Gastroesophageal sphincter (tissue), 4 donors: ENCODE measurements around the gene PPP4R3C. TPM values are rescaled to one million over a fixed set of nuclear protein-coding genes. Genes with fewer than 3 reads are reported as not detected.
"Not testable (repeated sequence)": the region's sequence is repeated elsewhere in the genome, so short reads cannot be mapped to it uniquely, and the experiment has no call there.

Source experiments
- ATAC-seq: fragments of 150-250 bp; one replicate; pipeline ENCODE4 v1.9.1; 2016; ENCODE audit warnings: mild to moderate bottlenecking, moderate library complexity
- H3K27ac ChIP-seq, 4 donors: fragments of 200-600 bp; sonication (generic) in 3 of 4; 1 replicate in 3 of 4; 2 replicates in 1 of 4; pipeline ENCODE4 v1.5.1; 2016 to 2019
- H3K27me3 ChIP-seq: fragments of 200-600 bp; sonication (generic); one replicate; pipeline ENCODE4 v1.5.1; 2019
- H3K36me3 ChIP-seq, 2 donors: fragments of 200-600 bp; sonication (generic); one replicate each; pipeline ENCODE4 v1.5.1; 2019; ENCODE audit warnings: control low read depth in 1 of 2
- H3K4me1 ChIP-seq, 3 donors: fragments of 200-600 bp; sonication (generic); 1 replicate in 2 of 3; 2 replicates in 1 of 3; pipeline ENCODE4 v1.5.1; 2016 to 2019; ENCODE audit warnings: control low read depth in 2 of 3
- H3K4me3 ChIP-seq, 2 donors: fragments of 200-600 bp; sonication (generic); one replicate each; pipeline ENCODE4 v1.5.1; 2019; ENCODE audit warnings: mild to moderate bottlenecking in 1 of 2, moderate library complexity in 1 of 2
- H3K9me3 ChIP-seq, 3 donors: fragments of 200-600 bp; sonication (generic); one replicate each; pipeline ENCODE4 v1.5.1; 2017 to 2019; ENCODE audit warnings: control low read depth in 2 of 3
- EP300 ChIP-seq: sonication (generic); formaldehyde crosslinking; IDR thresholded peaks from one replicate; pipeline ENCODE4 v1.6.1; 2017; ENCODE audit warnings: antibody characterized with exemption, mild to moderate bottlenecking
- POLR2A ChIP-seq, 2 donors: fragments of 450-650 bp; IDR thresholded peaks; one replicate each; pipeline ENCODE4 v1.6.1; 2017; ENCODE audit warnings: antibody characterized with exemption in 2 of 2, mild to moderate bottlenecking in 2 of 2, moderate library complexity in 1 of 2
- POLR2AphosphoS5 ChIP-seq: sonication (generic); formaldehyde crosslinking; IDR thresholded peaks from one replicate; pipeline ENCODE4 v1.6.1; 2017; ENCODE audit warnings: antibody characterized with exemption
- WGBS, 2 donors: methylation state at CpG; one replicate each; pipeline ENCODE4 v1.1.5; 2018; ENCODE audit warnings: low coverage in 1 of 2; 5-methylcytosine and 5-hydroxymethylcytosine counted together
- total RNA-seq, 4 donors: library from RNA; depleted of rRNA; stranded (reverse); fragments of >200 nt; gene quantifications; one replicate each; pipeline ENCODE4 v1.1.0, GENCODE V29; 2016
- TF ChIP-seq, protein P1 (sequence below), 4 experiments: fragments of 200-600 bp in 2 of 4; fragments of 450-650 bp in 2 of 4; sonication (generic) in 1 of 4; IDR thresholded peaks; one replicate each; pipeline ENCODE4 v1.5.1; 2017 to 2019; ENCODE audit warnings: antibody characterized with exemption in 4 of 4, mild to moderate bottlenecking in 2 of 4, moderate library complexity in 2 of 4

Gene PPP4R3C
- total RNA-seq, 4 donors from 2014 or later, result not detected

DNA sequence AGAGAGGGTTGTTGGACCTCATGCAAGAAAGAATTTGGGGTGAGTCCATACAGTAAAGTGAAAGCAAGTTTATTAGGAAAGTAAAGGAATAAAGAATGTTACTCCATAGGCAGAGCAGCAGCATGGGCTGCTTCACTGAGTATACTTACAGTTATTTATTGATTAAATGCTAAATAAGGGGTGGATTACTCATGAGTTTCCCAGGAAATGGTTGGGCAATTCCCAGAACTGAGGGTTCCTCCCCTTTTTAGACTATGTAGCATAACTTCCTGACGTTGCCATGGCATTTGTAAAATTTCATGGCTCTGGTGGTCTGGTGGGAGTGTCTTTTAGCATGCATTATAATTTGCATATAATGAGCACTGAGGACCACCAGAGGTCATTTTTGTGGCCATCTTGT is 16.7 kb downstream of the PPP4R3C start:
- H3K4me3 ChIP-seq, result no peak overlapping the region
- H3K36me3 ChIP-seq, result no peaks in the 10 kb centered on the region
- no peak for TF ChIP-seq EP300
- no peaks in the 10 kb centered on the region for H3K4me1 ChIP-seq
- no peaks in the 10 kb centered on the region for H3K9me3 ChIP-seq
- 63 to 67% methylated on average over 1 of the region's 1 CpG for WGBS, 2 donors
- ATAC-seq, result no peak
- no peaks in the 10 kb centered on the region for H3K27me3 ChIP-seq
- no peak overlapping the region for H3K27ac ChIP-seq

DNA sequence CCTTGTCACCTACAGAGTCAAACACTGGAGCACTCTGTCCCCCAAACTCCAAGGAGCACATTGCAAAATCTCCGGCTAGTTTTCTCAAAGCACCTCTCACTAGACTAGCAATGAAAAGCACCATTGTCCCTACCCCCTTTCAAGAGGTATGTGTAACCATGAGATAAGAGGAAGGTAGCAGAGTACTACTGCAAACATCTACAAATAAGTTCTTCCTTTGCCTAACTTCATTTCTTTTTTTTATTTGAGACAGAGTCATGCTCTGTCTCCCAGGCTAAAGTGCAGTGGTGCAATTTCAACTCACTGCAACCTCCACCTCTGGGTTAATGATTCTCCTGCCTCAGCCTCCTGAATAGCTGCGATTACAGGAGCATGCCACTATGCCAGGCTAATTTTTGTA is 17.7 kb downstream of the PPP4R3C start:
- no peaks in the 10 kb centered on the region for H3K4me1 ChIP-seq
- H3K4me3 ChIP-seq, result no peak overlapping the region
- no peaks in the 10 kb centered on the region for H3K27me3 ChIP-seq
- no peaks in the 10 kb centered on the region for H3K36me3 ChIP-seq
- no peak for ATAC-seq
- 82% methylated on average over 2 of the region's 2 CpGs; no CpG with 5 or more reads in 1 of the 2 donors for WGBS, 2 donors
- no peaks in the 10 kb centered on the region for H3K9me3 ChIP-seq
- no peak for TF ChIP-seq EP300
- TF ChIP-seq POLR2A (IDR thresholded peaks at IDR 0.05), result no peak
- TF ChIP-seq POLR2AphosphoS5, result no peak
- TF ChIP-seq, protein P1, sequence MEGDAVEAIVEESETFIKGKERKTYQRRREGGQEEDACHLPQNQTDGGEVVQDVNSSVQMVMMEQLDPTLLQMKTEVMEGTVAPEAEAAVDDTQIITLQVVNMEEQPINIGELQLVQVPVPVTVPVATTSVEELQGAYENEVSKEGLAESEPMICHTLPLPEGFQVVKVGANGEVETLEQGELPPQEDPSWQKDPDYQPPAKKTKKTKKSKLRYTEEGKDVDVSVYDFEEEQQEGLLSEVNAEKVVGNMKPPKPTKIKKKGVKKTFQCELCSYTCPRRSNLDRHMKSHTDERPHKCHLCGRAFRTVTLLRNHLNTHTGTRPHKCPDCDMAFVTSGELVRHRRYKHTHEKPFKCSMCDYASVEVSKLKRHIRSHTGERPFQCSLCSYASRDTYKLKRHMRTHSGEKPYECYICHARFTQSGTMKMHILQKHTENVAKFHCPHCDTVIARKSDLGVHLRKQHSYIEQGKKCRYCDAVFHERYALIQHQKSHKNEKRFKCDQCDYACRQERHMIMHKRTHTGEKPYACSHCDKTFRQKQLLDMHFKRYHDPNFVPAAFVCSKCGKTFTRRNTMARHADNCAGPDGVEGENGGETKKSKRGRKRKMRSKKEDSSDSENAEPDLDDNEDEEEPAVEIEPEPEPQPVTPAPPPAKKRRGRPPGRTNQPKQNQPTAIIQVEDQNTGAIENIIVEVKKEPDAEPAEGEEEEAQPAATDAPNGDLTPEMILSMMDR (IDR thresholded peaks at IDR 0.05), result no peak
- H3K27ac ChIP-seq, result no peak overlapping the region

DNA sequence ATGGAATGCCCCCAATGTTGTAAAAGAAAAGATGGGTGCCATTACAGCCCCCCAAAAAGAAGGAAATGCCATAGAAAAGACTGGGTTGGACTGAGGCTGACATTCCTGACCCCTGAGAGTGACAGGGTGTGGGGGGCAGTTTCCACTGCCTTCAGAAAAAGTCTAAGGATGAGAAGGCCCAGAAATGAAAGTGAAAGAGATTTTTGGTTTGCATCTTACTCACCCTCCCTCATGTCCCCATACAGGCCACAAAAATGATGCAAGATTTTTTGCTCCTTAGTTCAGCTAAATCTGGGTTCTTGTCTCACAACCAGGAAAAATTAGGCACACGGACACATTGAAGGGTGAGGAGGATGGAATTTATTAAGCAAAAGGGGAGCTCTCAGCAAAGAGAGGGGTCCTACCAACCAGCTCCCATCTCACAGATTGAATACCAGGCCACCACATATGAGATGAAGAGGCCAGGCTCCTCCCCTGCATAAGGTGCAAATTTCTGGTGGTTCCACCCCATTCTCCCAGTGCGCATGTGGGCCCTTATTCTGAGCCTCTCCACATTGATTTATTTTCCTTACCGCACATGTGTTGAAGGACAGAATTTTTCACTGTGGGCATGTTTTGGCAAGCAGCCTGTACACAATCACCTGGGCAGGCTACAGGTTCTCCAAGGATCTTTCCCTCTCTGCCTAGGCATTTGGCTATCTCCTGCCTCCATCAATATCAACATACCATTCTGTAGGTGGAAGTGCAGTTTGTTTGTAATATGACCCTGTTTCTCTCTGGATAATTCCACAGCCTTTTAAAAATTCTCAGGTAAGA is 18.8 kb downstream of the PPP4R3C start:
- no peaks in the 10 kb centered on the region for H3K9me3 ChIP-seq
- no peak for ATAC-seq
- TF ChIP-seq, protein P1 (IDR thresholded peaks at IDR 0.05), result no peak
- TF ChIP-seq POLR2AphosphoS5 (no peak), POLR2A (IDR thresholded peaks at IDR 0.05) (no peak), EP300 (no peak)
- 100% methylated on average over 3 of the region's 3 CpGs; no CpG with 5 or more reads in 1 of the 2 donors for WGBS, 2 donors
- no peaks in the 10 kb centered on the region for H3K4me1 ChIP-seq
- no peak overlapping the region for H3K4me3 ChIP-seq
- H3K27ac ChIP-seq, result no peak overlapping the region
- H3K27me3 ChIP-seq, result no peaks in the 10 kb centered on the region
- H3K36me3 ChIP-seq, result no peaks in the 10 kb centered on the region

DNA sequence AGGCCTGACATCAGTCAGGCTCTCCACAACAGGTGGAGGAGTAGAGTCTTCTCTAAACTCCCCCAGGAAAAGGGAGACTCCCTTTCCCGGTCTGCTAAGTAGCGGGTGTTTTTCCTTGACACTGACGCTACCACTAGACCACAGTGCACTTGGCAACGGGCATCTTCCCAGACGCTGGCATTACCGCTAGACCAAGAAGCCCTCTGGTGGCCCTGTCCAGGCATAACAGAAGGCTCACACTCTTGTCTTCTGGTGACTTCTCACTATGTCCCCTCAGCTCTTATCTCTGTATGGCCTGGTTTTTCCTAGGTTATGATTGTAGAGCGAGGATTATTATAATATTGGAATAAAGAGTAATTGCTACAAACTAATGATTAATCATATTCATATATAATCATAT is 20.7 kb downstream of the PPP4R3C start:
- not testable (repeated sequence) for H3K36me3 ChIP-seq, H3K4me3 ChIP-seq, H3K27me3 ChIP-seq, H3K4me1 ChIP-seq, ATAC-seq, H3K27ac ChIP-seq, H3K9me3 ChIP-seq
- 94 to 100% methylated on average over 2 to 3 of the region's 7 CpGs for WGBS, 2 donors

DNA sequence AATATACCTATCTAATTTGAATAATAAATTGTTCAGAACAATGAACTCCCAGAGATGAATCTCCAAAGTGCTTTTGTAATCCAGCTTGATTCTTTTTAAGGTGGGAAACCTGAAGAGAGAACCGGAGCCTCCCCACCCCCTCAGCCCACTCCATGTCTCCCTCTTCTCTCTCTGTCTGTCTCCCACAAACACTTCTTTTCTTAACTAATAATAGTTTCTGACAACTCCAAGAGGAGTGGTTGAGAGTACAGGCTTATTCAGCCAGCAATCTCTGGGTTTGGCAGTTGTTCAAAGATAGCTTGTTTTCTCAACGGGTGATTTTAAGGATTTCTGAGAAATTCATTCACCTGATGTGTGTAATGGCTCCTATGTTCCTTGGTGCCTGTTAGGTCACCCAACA is 23.4 kb downstream of the PPP4R3C start:
- Histone ChIP-seq H3K4me1 (no peaks in the 10 kb centered on the region), H3K27me3 (no peaks in the 10 kb centered on the region), H3K27ac (no peak overlapping the region), H3K36me3 (no peaks in the 10 kb centered on the region), H3K4me3 (no peak overlapping the region), H3K9me3 (no peaks in the 10 kb centered on the region)
- TF ChIP-seq EP300, result no peak
- no peak for TF ChIP-seq POLR2AphosphoS5
- TF ChIP-seq, protein P1 (IDR thresholded peaks at IDR 0.05), result no peak
- TF ChIP-seq POLR2A (IDR thresholded peaks at IDR 0.05), result no peak
- ATAC-seq, result no peak
- 20 to 43% methylated on average over 1 to 2 of the region's 2 CpGs for WGBS, 2 donors

DNA sequence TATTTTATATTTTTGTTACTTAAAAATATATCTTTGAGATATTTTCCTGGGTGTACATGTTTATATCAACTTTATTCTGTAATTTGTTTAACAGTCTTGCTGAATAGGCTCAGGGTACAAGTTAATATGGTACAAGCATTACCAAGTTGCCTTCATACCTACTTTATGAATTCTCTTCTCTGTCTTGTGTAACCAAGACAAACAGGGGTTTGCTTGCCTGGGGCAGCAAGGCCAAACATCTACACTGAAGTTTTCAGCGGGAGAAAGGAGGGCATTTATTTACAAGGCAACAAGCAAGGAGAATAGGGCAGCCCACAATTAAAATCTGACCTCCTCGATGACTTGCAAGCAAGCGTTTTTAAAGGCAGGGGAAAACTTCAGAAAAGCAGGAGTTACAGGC is 24.2 kb downstream of the PPP4R3C start:
- no peak for TF ChIP-seq POLR2AphosphoS5
- TF ChIP-seq, protein P1 (IDR thresholded peaks at IDR 0.05), result no peak
- no peak for TF ChIP-seq EP300
- no peak for TF ChIP-seq POLR2A (IDR thresholded peaks at IDR 0.05)

More for the DNA sequence above, 24.2 kb downstream of the PPP4R3C start:
- no peak overlapping the region for H3K4me3 ChIP-seq
- no peaks in the 10 kb centered on the region for H3K4me1 ChIP-seq
- WGBS, 2 donors, result 61 to 80% methylated on average over 1 to 3 of the region's 3 CpGs
- H3K27ac ChIP-seq, result no peak overlapping the region
- no peaks in the 10 kb centered on the region for H3K27me3 ChIP-seq
- H3K36me3 ChIP-seq, result no peaks in the 10 kb centered on the region
- no peak for ATAC-seq
- no peaks in the 10 kb centered on the region for H3K9me3 ChIP-seq
